ENCODE measurements around the gene DVL3.

The DVL3 gene

GRCh38 chr3:184129012-184129411 is 26.2 kb upstream of the DVL3 start:
- peak; percentile 58 for DNase-seq
- Histone ChIP-seq H3K4me3 (ENCODE audit: low read depth, low read length) (no peak overlapping the region), H3K27me3 (no peaks in the 10 kb centered on the region), H3K9me3 (no peaks in the 10 kb centered on the region), H3K4me1 (no peaks in the 10 kb centered on the region), H3K36me3 (no peaks in the 10 kb centered on the region)
- TF ChIP-seq CTCF (IDR thresholded peaks at IDR 0.05; ENCODE audit: low read depth, low read length): peak; percentile 59

DNA sequence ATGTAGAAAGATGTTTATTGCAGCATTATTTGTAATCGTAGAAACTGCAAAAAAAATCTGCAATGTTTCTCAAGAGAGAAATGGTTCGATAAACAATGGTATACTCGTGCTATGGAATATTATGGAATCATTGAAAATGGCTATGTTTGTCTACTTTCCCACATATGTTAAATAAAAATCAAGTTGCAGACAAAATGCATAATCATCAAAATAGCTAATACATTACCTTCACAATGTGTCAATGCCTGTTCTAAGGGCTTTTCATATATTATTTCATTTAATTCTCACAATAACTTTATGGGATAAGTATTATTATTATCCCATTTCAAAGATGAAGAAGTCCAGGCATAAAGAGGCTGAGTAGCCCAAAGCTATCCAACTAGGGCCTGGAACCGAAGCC is 22.2 kb upstream of the DVL3 start:
- no peaks in the 10 kb centered on the region for H3K27me3 ChIP-seq
- H3K9me3 ChIP-seq: no peaks in the 10 kb centered on the region
- TF ChIP-seq CTCF (IDR thresholded peaks at IDR 0.05; ENCODE audit: low read depth, low read length): no peak
- H3K4me3 ChIP-seq (ENCODE audit: low read depth, low read length): no peak overlapping the region
- peaks cover 11% of the 10 kb centered on the region for H3K36me3 ChIP-seq
- DNase-seq: no peak
- no peaks in the 10 kb centered on the region; the same call in 1 of the 2 replicates for H3K4me1 ChIP-seq

DNA sequence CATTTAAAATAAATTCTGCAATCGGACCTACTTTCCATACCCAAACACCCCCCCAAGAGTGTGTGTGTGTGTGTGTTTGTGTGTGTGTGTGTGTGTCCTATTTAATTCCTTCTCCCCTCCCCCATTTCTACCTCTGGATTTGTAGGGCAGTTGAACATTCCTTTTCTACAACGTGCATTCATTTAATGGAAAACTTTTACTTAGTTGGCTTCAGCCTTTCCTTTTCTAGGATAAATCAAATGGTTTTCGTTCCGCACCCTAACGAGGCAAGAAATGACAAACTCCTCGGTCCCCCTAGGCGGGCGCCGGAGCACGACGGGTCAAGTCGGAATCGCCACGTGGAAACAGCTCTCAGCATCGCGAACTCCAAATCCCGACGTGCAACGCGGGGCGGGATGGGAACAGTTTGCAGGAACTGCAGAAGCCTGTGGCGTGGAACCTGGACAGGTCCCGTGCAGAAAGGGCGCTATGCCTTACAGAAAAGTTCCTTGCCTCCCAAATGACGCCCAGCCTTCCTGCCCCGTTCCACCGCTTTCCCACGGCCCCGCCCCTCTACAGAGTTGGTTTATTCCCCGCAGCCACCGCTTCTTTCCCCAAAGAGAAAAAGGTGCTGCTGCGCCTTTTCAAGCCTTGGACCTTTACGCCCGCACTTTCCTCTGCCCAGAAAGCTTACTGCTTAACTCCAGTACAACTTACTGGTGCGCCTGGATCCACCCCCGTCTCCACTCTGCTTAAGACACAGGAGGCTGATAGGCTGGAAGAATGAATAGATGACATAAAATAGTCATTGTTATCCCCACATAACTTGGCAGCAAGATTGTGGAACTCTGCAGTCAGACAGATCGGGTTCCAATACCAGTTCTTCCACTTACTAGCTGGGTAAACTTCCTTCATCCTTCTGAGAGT is 21.1 kb upstream of the DVL3 start:
- Histone ChIP-seq H3K4me1 (no peaks in the 10 kb centered on the region; the same call in 1 of the 2 replicates), H3K9me3 (no peaks in the 10 kb centered on the region), H3K36me3 (peaks cover 20% of the 10 kb centered on the region), H3K4me3 (ENCODE audit: low read depth, low read length) (peak overlapping the region; percentile 100), H3K27me3 (no peaks in the 10 kb centered on the region)
- DNase-seq: peak; percentile 91
- TF ChIP-seq CTCF (IDR thresholded peaks at IDR 0.05; ENCODE audit: low read depth, low read length): 0 out of 2 replicates have a peak, but pooled peaks have one; percentile 10

DNA sequence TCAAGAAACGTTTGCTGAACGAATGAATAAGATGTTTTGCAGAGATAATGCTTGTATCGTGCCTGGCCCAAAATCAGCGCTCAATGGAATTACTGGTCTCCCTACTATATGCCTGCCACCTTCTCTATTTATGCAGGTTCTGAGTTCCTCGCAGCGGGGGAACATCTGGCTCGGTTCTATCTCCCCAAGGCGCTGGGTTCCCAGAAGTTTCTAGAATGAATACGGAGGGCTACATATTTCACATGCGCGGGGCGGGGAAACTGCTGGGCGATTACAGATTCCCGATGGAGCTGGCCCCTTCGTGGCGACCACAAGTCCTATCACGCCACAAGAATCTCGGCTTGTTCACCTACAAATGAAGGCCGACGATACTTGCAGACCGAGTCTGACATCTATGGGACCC is 20.4 kb upstream of the DVL3 start:
- no peak for TF ChIP-seq CTCF (IDR thresholded peaks at IDR 0.05; ENCODE audit: low read depth, low read length)
- Histone ChIP-seq H3K27me3 (no peaks in the 10 kb centered on the region), H3K9me3 (no peaks in the 10 kb centered on the region), H3K4me1 (no peaks in the 10 kb centered on the region; the same call in 1 of the 2 replicates), H3K4me3 (ENCODE audit: low read depth, low read length) (peak overlapping the region; percentile 100), H3K36me3 (peaks cover 20% of the 10 kb centered on the region)
- no peak for DNase-seq

DNA sequence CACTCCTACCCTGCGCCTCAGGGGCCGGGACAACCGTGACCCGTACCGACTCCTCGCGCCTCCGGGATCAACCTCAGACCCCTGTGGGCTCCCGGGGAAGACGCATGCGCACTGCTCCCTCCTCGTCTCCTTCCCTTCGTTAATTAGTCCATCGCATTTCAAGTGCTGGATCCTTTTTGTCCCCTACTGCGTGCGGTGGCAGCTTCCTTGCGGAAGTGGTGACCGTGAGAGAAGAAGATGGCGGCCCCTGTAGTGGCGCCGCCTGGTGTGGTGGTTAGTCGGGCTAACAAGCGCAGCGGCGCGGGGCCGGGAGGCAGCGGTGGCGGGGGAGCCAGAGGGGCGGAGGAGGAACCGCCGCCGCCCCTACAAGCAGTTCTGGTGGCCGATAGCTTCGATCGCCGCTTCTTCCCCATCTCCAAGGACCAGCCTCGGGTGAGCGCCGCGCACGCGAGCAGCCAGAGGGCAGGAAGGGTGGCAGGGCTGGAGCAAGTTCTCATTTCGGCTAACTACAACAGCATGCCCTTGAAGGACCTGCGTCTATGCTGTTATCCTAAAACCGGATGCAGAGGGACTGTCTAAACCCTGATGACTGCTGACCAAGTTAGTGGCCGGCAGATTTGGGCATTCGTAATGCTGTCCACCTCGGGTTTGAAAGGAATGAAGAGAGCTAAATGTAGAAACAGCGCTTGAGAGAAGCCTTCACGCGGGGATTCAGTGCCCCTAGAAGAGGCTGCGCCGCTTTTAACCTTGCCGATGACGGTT is 19.8 kb upstream of the DVL3 start, which contains the start of gene EIF2B5:
TSS of gene EIF2B5 (plus strand) at position 210 of the 762 bp plus-strand sequence. CDS start at position 238, 28 bp downstream.
- Histone ChIP-seq H3K36me3 (peaks cover 25% of the 10 kb centered on the region), H3K9me3 (no peaks in the 10 kb centered on the region), H3K27me3 (no peaks in the 10 kb centered on the region), H3K4me1 (no peaks in the 10 kb centered on the region; the same call in 1 of the 2 replicates), H3K4me3 (ENCODE audit: low read depth, low read length) (peak within 1 kb of the TSS; percentile 100)
- peak; percentile 48 for TF ChIP-seq CTCF (IDR thresholded peaks at IDR 0.05; ENCODE audit: low read depth, low read length)
- DNase-seq: peak; percentile 94

Data from BE2C (cell line).